GM12891 (cell line): ENCODE results near the gene DUSP7.

Experiments
- DNase-seq: peaks from one replicate; pipeline ENCODE4 v3.0.0; 2011; ENCODE audit warnings: low spot score; ENCODE audit not compliant: insufficient read length
- FAIRE-seq: peaks from 2 replicates; lab custom pipeline; 2011; peaks lifted over from hg19 to GRCh38; lab: Jason Lieb, UNC
- PAX5 ChIP-seq: IDR thresholded peaks from 2 replicates; pipeline ENCODE4 v1.6.1; 2011; ENCODE audit warnings: low read length, moderate library complexity, mild to moderate bottlenecking; ENCODE audit not compliant: insufficient read depth, severe bottlenecking
- POLR2A ChIP-seq: IDR thresholded peaks from 2 replicates; pipeline ENCODE4 v1.6.1; 2011; ENCODE audit warnings: low read depth, low read length, control low read depth
- POLR2AphosphoS5 ChIP-seq: IDR thresholded peaks from 2 replicates; pipeline ENCODE4 v1.6.1; 2011; ENCODE audit warnings: low read depth, low read length, control low read depth
- POU2F2 ChIP-seq: IDR thresholded peaks from 2 replicates; pipeline ENCODE4 v1.6.1; 2011; ENCODE audit warnings: low read depth, mild to moderate bottlenecking, control low read depth, low read length, moderate library complexity
- SPI1 ChIP-seq: IDR thresholded peaks from 2 replicates; pipeline ENCODE4 v1.6.1; 2011; ENCODE audit warnings: low read depth, low read length, control low read depth
- TAF1 ChIP-seq: IDR thresholded peaks from 2 replicates; pipeline ENCODE4 v1.6.1; 2011; ENCODE audit warnings: low read depth, low read length, control low read depth

DUSP7 gene

GRCh38 chr3:52068730-52069129, 12.4 kb upstream of the DUSP7 start:
- DNase-seq (no peak), FAIRE-seq (no peak)
- TF ChIP-seq POLR2AphosphoS5 (no peak), POU2F2 (no peak), POLR2A (no peak), SPI1 (no peak)

GRCh38 chr3:52068055-52068571, 11.7 kb upstream of the DUSP7 start:
- FAIRE-seq (no peak), DNase-seq (no peak)
- no peak for TF ChIP-seq TAF1
- no peak for TF ChIP-seq POLR2AphosphoS5
- TF ChIP-seq PAX5 = no peak
- TF ChIP-seq SPI1 = no peak
- no peak for TF ChIP-seq POU2F2

GRCh38 chr3:52067526-52067925, 11.2 kb upstream of the DUSP7 start:
- no peak for TF ChIP-seq POLR2AphosphoS5
- no peak for TF ChIP-seq TAF1
- TF ChIP-seq PAX5 = no peak
- TF ChIP-seq POLR2A = no peak
- no peak for TF ChIP-seq SPI1
- TF ChIP-seq POU2F2 = no peak
- no peak for FAIRE-seq
- DNase-seq = no peak

DNA sequence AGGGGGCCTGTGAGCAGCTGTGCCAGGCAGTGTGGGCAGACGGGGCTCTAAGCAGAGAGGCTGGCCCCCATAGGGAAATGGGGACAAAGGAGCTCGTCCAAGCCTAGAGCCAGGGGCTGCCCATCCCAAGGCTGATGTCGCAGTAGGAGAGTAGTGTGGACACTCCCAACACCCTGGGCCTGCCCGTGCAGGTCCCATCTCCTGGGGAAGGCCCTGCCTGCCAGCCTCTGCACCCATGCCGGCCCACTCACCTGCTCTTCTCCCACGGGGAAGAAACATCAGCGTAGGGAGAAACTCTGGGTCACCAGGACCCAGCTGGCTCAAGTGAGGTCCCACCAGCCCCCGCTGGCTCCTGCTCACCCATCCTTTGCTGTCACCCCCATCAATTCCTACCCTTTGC, 10.7 kb upstream of the DUSP7 start:
- FAIRE-seq (no peak), DNase-seq (no peak)
- TF ChIP-seq POLR2AphosphoS5 (no peak), TAF1 (no peak), PAX5 (no peak), POU2F2 (no peak), SPI1 (no peak), POLR2A (no peak)

- TF ChIP-seq PAX5 = no peak
- no peak for TF ChIP-seq POLR2AphosphoS5
- no peak for TF ChIP-seq TAF1
- TF ChIP-seq POU2F2 = no peak
- no peak for TF ChIP-seq SPI1
- no peak for TF ChIP-seq POLR2A
- FAIRE-seq (no peak), DNase-seq (no peak)
These were observed 8.9 kb upstream of the DUSP7 start for GRCh38 chr3:52065264-52065756.

DNA sequence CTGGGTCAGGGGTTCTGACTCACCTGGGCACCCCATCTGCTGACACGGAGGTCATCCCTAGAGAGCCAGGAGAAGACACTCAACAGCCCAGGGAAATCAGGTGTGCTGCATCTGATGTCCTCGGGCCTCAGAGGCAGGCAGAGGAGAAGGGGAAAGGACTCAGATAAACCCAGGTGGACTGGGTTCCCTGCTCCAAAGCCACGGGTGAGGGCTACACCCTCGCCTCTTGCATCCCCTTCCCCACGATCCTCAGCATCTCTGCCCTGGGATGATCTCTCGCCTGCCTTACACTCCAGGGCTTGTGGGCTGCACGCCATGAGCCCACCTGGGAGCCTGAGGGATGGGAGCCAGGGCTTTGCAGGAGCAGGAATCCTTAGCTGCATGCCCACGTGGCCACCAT, 8.2 kb upstream of the DUSP7 start:
- no peak for FAIRE-seq
- DNase-seq = no peak
- TF ChIP-seq POU2F2 = no peak
- no peak for TF ChIP-seq PAX5
- TF ChIP-seq TAF1 = no peak
- no peak for TF ChIP-seq POLR2A
- TF ChIP-seq SPI1 = no peak
- no peak for TF ChIP-seq POLR2AphosphoS5

DNA sequence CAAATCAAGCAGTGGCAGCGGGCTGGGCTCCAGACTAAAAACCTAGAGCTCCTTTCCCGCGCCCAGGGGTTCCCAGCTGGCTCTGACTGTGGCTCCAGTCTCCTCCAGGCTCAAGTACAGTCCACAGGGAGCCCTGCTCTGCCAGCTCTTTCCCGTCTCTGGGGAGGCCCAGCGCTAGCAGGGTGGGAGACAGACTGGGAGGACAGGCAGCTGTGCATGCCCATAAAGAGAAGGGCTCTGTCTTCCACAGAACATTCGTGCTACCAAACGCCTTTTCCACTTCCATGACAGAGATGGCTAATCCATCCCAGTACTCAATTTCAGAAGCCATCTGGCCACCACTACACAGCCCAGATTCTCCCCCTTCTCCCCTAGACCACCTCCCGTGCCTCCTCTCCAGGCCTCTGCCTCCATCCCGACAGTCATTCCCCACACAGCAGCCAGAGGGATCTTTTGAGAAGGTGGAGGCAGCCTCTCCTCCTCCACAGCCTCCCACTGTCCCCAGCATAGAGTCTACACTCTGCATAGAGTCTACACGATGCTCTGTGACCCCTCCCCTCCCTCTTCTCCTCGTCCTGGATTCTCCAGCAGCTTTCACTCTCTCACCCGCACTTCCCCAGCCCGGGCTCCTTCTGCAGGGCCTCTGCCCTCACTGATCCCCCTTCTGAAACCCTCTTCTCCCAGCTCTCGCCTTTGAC, 6.8 kb upstream of the DUSP7 start:
- TF ChIP-seq TAF1 (no peak), POLR2A (no peak), POU2F2 (no peak), POLR2AphosphoS5 (no peak), PAX5 (no peak), SPI1 (no peak)
- FAIRE-seq = no peak
- no peak for DNase-seq

GRCh38 chr3:52062505-52062904, 6.1 kb upstream of the DUSP7 start:
- DNase-seq (no peak), FAIRE-seq (peak; percentile 78)
- no peak for TF ChIP-seq POLR2AphosphoS5
- peak; percentile 72 for TF ChIP-seq SPI1

DNA sequence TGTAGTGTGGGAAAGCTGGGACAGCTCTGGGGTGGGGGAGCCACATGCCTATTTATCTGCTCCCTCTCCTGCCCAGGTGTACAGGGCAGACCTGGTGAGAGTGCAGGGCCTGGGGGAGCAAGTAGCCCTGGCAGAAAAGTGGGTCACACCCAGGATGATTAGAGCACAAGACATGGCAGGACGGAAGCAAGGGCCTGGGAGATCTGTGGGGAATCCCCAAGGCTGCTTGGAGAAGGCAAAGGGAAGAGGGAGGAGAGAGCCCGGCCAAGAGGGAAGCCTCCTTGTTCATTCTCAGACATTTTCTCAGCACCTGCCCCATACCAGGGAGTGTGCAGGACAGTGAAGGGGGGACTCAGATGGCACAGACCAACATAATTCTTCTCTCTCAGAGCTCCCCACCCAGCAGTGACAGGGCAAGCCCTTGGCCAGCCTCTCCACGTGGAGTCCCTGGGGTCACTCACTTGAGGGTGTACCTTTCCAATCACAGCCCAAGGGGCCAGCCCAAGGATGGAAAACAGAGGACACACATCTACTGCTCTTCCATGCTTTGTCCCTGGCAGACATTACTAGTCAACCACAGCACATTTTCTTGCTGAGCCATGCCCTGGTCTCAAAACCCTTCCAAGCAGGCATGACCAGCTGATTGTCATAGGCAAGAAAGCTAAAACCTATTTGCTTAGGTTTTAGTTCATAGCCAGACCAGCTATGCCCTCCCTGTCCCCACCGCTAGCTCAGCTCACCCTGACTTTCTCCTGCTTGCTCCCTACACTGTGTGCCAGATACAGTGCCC, 4.9 kb upstream of the DUSP7 start:
- no peak for TF ChIP-seq PAX5
- no peak for TF ChIP-seq TAF1
- no peak for TF ChIP-seq POLR2A
- DNase-seq (no peak), FAIRE-seq (peak; percentile 65)

DNA sequence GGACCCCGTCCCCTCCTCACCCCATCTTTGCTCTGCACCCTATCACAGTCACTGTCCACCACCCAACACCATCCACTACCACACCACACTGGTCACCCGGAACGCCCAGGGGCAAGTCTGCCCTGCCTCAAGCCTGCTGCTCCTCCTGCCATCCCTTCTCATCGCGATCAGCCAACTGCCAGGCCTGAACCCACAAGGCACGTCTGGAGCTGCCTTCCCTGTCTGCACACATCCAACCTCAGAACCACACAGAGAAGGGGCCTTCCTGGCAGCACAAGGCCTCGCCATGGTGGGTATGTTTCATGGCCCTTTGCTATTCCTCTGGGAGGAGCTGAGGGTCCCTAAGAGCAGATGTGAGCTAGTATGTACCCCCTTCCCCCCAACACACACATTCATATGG, 3.4 kb upstream of the DUSP7 start:
- FAIRE-seq = no peak
- TF ChIP-seq TAF1 = no peak
- no peak for TF ChIP-seq SPI1
- TF ChIP-seq POLR2A = no peak
- no peak for TF ChIP-seq POU2F2
- no peak for TF ChIP-seq PAX5
- TF ChIP-seq POLR2AphosphoS5 = no peak
- DNase-seq = no peak
